Stomach (tissue), 4 donors: ENCODE data around the gene RNF207.

Experiments used
- CTCF ChIP-seq, 7 experiments: fragments of 450-650 bp in 4 of 7; fragments of 200-600 bp in 3 of 7; sonication (generic) in 3 of 7; IDR thresholded peaks; one replicate each; pipeline ENCODE4 v1.5.1; 2016 to 2019; ENCODE audit warnings: antibody characterized with exemption in 7 of 7, control low read depth in 2 of 7, mild to moderate bottlenecking in 1 of 7
- EP300 ChIP-seq: sonication (generic); formaldehyde crosslinking; IDR thresholded peaks from one replicate; pipeline ENCODE4 v1.6.1; 2017; ENCODE audit warnings: antibody characterized with exemption
- POLR2A ChIP-seq, 4 donors: fragments of 450-650 bp; IDR thresholded peaks; one replicate each; pipeline ENCODE4 v1.6.1; 2016; ENCODE audit warnings: antibody characterized with exemption in 4 of 4, control low read depth in 2 of 4, mild to moderate bottlenecking in 1 of 4, moderate library complexity in 1 of 4
- POLR2AphosphoS5 ChIP-seq, 3 donors: sonication (generic); formaldehyde crosslinking; IDR thresholded peaks; one replicate each; pipeline ENCODE4 v1.6.1; 2016; ENCODE audit warnings: antibody characterized with exemption in 3 of 3

- TF ChIP-seq CTCF (IDR thresholded peaks at IDR 0.05) (no peak), POLR2AphosphoS5 (IDR thresholded peaks at IDR 0.05) (no peak), POLR2A (IDR thresholded peaks at IDR 0.05) (no peak), EP300 (no peak)
These were observed 34.2 kb downstream of the RNF207 start for GRCh38 chr1:6239950-6240768.
